ENCODE results near the gene FATE1.

FATE1 gene

GRCh38 chrX:151727346-151727745, 11.5 kb downstream of the FATE1 start:
- no peaks in the 10 kb centered on the region for H3K36me3 ChIP-seq (replicated peaks)
- no peaks in the 10 kb centered on the region for H3K27me3 ChIP-seq (replicated peaks)
- no peak overlapping the region for H3K4me3 ChIP-seq (ENCODE audit: low read depth, low read length)
- H3K27ac ChIP-seq = no peak overlapping the region
- no peak for TF ChIP-seq CTCF (IDR thresholded peaks at IDR 0.05; ENCODE audit: low read depth, low read length, missing control alignments)
- DNase-seq = no peak
- in situ Hi-C loops (cut with HindIII; ENCODE audit: low pct_ligation_motif_present, low sequenced_read_pairs) = no loop called here

GRCh38 chrX:151729056-151729725, 13.4 kb downstream of the FATE1 start:
- Histone ChIP-seq H3K36me3 (replicated peaks) (no peaks in the 10 kb centered on the region), H3K27me3 (replicated peaks) (no peaks in the 10 kb centered on the region), H3K27ac (no peak overlapping the region), H3K4me3 (ENCODE audit: low read depth, low read length) (no peak overlapping the region)
- DNase-seq = no peak
- in situ Hi-C loops (cut with HindIII; ENCODE audit: low pct_ligation_motif_present, low sequenced_read_pairs) = no loop called here
- TF ChIP-seq CTCF (IDR thresholded peaks at IDR 0.05; ENCODE audit: low read depth, low read length, missing control alignments) = no peak

- Histone ChIP-seq H3K27ac (no peak within 1 kb of the TSS), H3K36me3 (replicated peaks) (no peaks in the 10 kb centered on the region), H3K4me3 (ENCODE audit: low read depth, low read length) (no peak within 1 kb of the TSS), H3K27me3 (replicated peaks) (no peaks in the 10 kb centered on the region)
- in situ Hi-C loops (cut with HindIII; ENCODE audit: low pct_ligation_motif_present, low sequenced_read_pairs) = no loop called here
- no peak for DNase-seq
- no peak for TF ChIP-seq CTCF (IDR thresholded peaks at IDR 0.05; ENCODE audit: low read depth, low read length, missing control alignments)
Measured at GRCh38 chrX:151734446-151734845, 18.6 kb downstream of the FATE1 start, which contains the start of gene CNGA2. Gene CNGA2 (plus strand): TSS chrX:151734746. CDS start chrX:151738484, 3,738 bp downstream.

GRCh38 chrX:151735219-151735618, 19.4 kb downstream of the FATE1 start:
- Histone ChIP-seq H3K27ac (no peak overlapping the region), H3K36me3 (replicated peaks) (no peaks in the 10 kb centered on the region), H3K27me3 (replicated peaks) (no peaks in the 10 kb centered on the region), H3K4me3 (ENCODE audit: low read depth, low read length) (no peak overlapping the region)
- in situ Hi-C loops (cut with HindIII; ENCODE audit: low pct_ligation_motif_present, low sequenced_read_pairs) = no loop called here
- no peak for TF ChIP-seq CTCF (IDR thresholded peaks at IDR 0.05; ENCODE audit: low read depth, low read length, missing control alignments)
- no peak for DNase-seq

- H3K27ac ChIP-seq = no peak overlapping the region
- DNase-seq = no peak
- in situ Hi-C loops (cut with HindIII; ENCODE audit: low pct_ligation_motif_present, low sequenced_read_pairs) = no loop called here
- no peak for TF ChIP-seq CTCF (IDR thresholded peaks at IDR 0.05; ENCODE audit: low read depth, low read length, missing control alignments)
- H3K4me3 ChIP-seq (ENCODE audit: low read depth, low read length) = no peak overlapping the region
- no peaks in the 10 kb centered on the region for H3K27me3 ChIP-seq (replicated peaks)
- H3K36me3 ChIP-seq (replicated peaks) = no peaks in the 10 kb centered on the region
Measured at GRCh38 chrX:151736685-151737084, 20.9 kb downstream of the FATE1 start.

GRCh38 chrX:151737494-151737893, 21.7 kb downstream of the FATE1 start:
- no peak for TF ChIP-seq CTCF (IDR thresholded peaks at IDR 0.05; ENCODE audit: low read depth, low read length, missing control alignments)
- no peak overlapping the region for H3K27ac ChIP-seq
- DNase-seq = no peak
- no peaks in the 10 kb centered on the region for H3K36me3 ChIP-seq (replicated peaks)
- in situ Hi-C loops (cut with HindIII; ENCODE audit: low pct_ligation_motif_present, low sequenced_read_pairs) = no loop called here
- no peak overlapping the region for H3K4me3 ChIP-seq (ENCODE audit: low read depth, low read length)
- H3K27me3 ChIP-seq (replicated peaks) = no peaks in the 10 kb centered on the region

Measured in brain microvascular endothelial cell (primary cell).